Measurements from ENCODE around the gene RNF26. TPM values are rescaled to one million over a fixed set of nuclear protein-coding genes. Genes with fewer than 3 reads are reported as not detected.

RNF26 gene
- total and polyA plus RNA-seq, 2 of the 4 experiments (the other 2 are of a cell fraction), result 3.4 to 36.7 TPM

GRCh38 chr11:119373921-119374631 is 39.7 kb downstream of the RNF26 start:
- H2AFZ ChIP-seq (replicated peaks; ENCODE audit: low read length, poor library complexity), result peak overlapping the region; percentile 75
- H3K27me3 ChIP-seq (ENCODE audit: control insufficient read depth, insufficient read depth, low read length), result no peaks in the 10 kb centered on the region
- H3K27ac ChIP-seq (ENCODE audit: insufficient read depth, low read length), result no peak overlapping the region
- intact Hi-C loops (cut with micrococcal nuclease) (loop anchor here (1.0 kb wide), 2 partner anchors 18 to 36 kb away; no protein-coding TSS in a partner anchor), in situ Hi-C loops (cut with MboI; ENCODE audit: low sequenced_read_pairs) (loop anchor here (25.0 kb wide), 1 partner anchor 738 kb away; no protein-coding TSS in a partner anchor), dilution Hi-C loops (cut with HindIII; ENCODE audit: low sequenced_read_pairs, unreplicated experiment) (no loop called here)
- no peak overlapping the region for H4K91ac ChIP-seq (ENCODE audit: insufficient read depth, low read depth, low read length)
- ATAC-seq (ENCODE audit: low read depth) (peak; percentile 81), DNase-seq (peak; percentile 75)
- no peak overlapping the region for H3K9ac ChIP-seq (ENCODE audit: low read depth, low read length)
- H3K23ac ChIP-seq (ENCODE audit: low read depth, low read length), result no peak overlapping the region
- no CpG with 5 or more reads among the region's 5 CpGs for WGBS, 2 experiments (ENCODE audit: extremely low coverage in 2 of 2, insufficient read length in 1 of 2)
- H3K4ac ChIP-seq (ENCODE audit: low read depth, low read length), result no peak overlapping the region
- H3K79me1 ChIP-seq (ENCODE audit: low read depth in 1 of 2, low read length in 2 of 2), result no peaks in the 10 kb centered on the region
- H2AK9ac ChIP-seq (replicated peaks; ENCODE audit: low read depth, low read length, poor library complexity), result peak overlapping the region; percentile 67
- H2BK5ac ChIP-seq (ENCODE audit: low read depth, low read length, poor library complexity, severe bottlenecking), result no peak overlapping the region
- H3K36me3 ChIP-seq (ENCODE audit: control insufficient read depth, insufficient read depth, low read length), result no peaks in the 10 kb centered on the region
- H2AK5ac ChIP-seq (ENCODE audit: low read depth, low read length), result peak overlapping the region; percentile 50; the same call in 1 of the 2 replicates
- no peak overlapping the region for H2BK20ac ChIP-seq (ENCODE audit: low read depth, low read length)
- no peak overlapping the region for H3K18ac ChIP-seq (ENCODE audit: low read depth, low read length)
- peak; percentile 77 for TF ChIP-seq SMC3 (IDR thresholded peaks at IDR 0.05; ENCODE audit: low read depth, low read length)
- TF ChIP-seq POLR2A (IDR thresholded peaks at IDR 0.05; ENCODE audit: low read depth, low read length), result no peak
- TF ChIP-seq RCOR1 (IDR thresholded peaks at IDR 0.05; ENCODE audit: insufficient replicate concordance, low read length), result no peak
- no peak for TF ChIP-seq MAZ (IDR thresholded peaks at IDR 0.05; ENCODE audit: borderline replicate concordance, low read depth, low read length)
- peak; percentile 97 for TF ChIP-seq CTCF (conservative IDR thresholded peaks at IDR 0.05; ENCODE audit: low read depth, low read length)
- TF ChIP-seq RAD21 (IDR thresholded peaks at IDR 0.05; ENCODE audit: low read length), result peak; percentile 93
- H3K9me1 ChIP-seq (ENCODE audit: insufficient read depth, low read length), result no peaks in the 10 kb centered on the region
- ChIA-PET CTCF (interaction anchor here (0.5 to 4.0 kb wide), 15 partner anchors 9 to 152 kb away, joined by 3 to 32 read pairs (median 3); partner anchors contain the start of gene C1QTNF5), POLR2A (ENCODE audit: unreplicated experiment) (no interaction called here)
- no TSS peak for BruUV-seq (replicated peaks)
- H4K5ac ChIP-seq (ENCODE audit: low read depth, low read length), result no peak overlapping the region
- no peak overlapping the region for H2BK15ac ChIP-seq (ENCODE audit: low read depth, low read length)
- H3K14ac ChIP-seq (replicated peaks; ENCODE audit: low read depth, low read length), result no peak overlapping the region
- H2BK120ac ChIP-seq (ENCODE audit: low read depth, low read length), result no peak overlapping the region; the same call in 1 of the 2 replicates
- H3K4me1 ChIP-seq (ENCODE audit: control insufficient read depth, insufficient read depth, low read length), result peaks cover 24% of the 10 kb centered on the region
- no peak overlapping the region for H3K4me3 ChIP-seq (ENCODE audit: insufficient read depth, low read depth, low read length)
- H3K56ac ChIP-seq (ENCODE audit: extremely low read depth, insufficient read depth, low read length), result no peak overlapping the region
- H4K20me1 ChIP-seq (ENCODE audit: insufficient read depth, low read length), result no peaks in the 10 kb centered on the region
- H3K9me3 ChIP-seq (ENCODE audit: control insufficient read depth, insufficient read depth, low read length), result no peaks in the 10 kb centered on the region
- peak overlapping the region in 1 of 2 experiments; percentile 12; a peak in 1 of 4 replicates for H4K8ac ChIP-seq (ENCODE audit: low read depth in 2 of 2, low read length in 2 of 2)
- no peak overlapping the region for H3K4me2 ChIP-seq (ENCODE audit: low read depth, low read length)

Data from IMR-90 (cell line).